ENCODE data around the gene STPG1. TPM values are rescaled to one million over a fixed set of nuclear protein-coding genes. Genes with fewer than 3 reads are reported as not detected.
A peak's percentile ranks its signal among the peaks of the same experiment; 100 is the strongest.

STPG1 gene
- total RNA-seq, 1 donor from 2014 or later = 4.2 TPM

- no peak overlapping the region for H3K4me3 ChIP-seq
- no peak for TF ChIP-seq POLR2AphosphoS5 (IDR thresholded peaks at IDR 0.05; ENCODE audit: insufficient read depth in 1 of 2, low read depth in 1 of 2)
- no peak for TF ChIP-seq CTCF (IDR thresholded peaks at IDR 0.05)
- no peak for TF ChIP-seq POLR2A (IDR thresholded peaks at IDR 0.05)
- H3K9me3 ChIP-seq = no peaks in the 10 kb centered on the region
- no peak overlapping the region for H3K27ac ChIP-seq
- intact Hi-C loops (cut with DNase I) = no loop called here
- no peaks in the 10 kb centered on the region for H3K27me3 ChIP-seq
- H3K4me1 ChIP-seq = no peaks in the 10 kb centered on the region
- peaks cover 0 to 48% of the 10 kb centered on the region in 2 donors for H3K36me3 ChIP-seq
- DNase-seq (ENCODE audit: extremely low spot score in 2 of 2) = no peak
Measured at GRCh38 chr1:24454673-24455072, 41.1 kb upstream of the STPG1 start.

- no peaks in the 10 kb centered on the region for H3K9me3 ChIP-seq
- no peak overlapping the region for H3K4me3 ChIP-seq
- no peaks in the 10 kb centered on the region for H3K27me3 ChIP-seq
- no peak for TF ChIP-seq POLR2AphosphoS5 (IDR thresholded peaks at IDR 0.05; ENCODE audit: insufficient read depth in 1 of 2, low read depth in 1 of 2)
- TF ChIP-seq CTCF (IDR thresholded peaks at IDR 0.05) = no peak
- no peak for TF ChIP-seq POLR2A (IDR thresholded peaks at IDR 0.05)
- intact Hi-C loops (cut with DNase I) = no loop called here
- no peak overlapping the region for H3K27ac ChIP-seq
- no peaks in the 10 kb centered on the region for H3K4me1 ChIP-seq
- DNase-seq (ENCODE audit: extremely low spot score in 2 of 2) = peak in 1 of 2 donors; percentile 31
- peaks cover 0 to 38% of the 10 kb centered on the region in 2 donors for H3K36me3 ChIP-seq
Measured at GRCh38 chr1:24452922-24453485, 39.4 kb upstream of the STPG1 start.

GRCh38 chr1:24451746-24452145 is 38.2 kb upstream of the STPG1 start:
- Histone ChIP-seq H3K36me3 (peaks cover 0 to 34% of the 10 kb centered on the region in 2 donors), H3K9me3 (no peaks in the 10 kb centered on the region), H3K27me3 (no peaks in the 10 kb centered on the region), H3K4me3 (no peak overlapping the region), H3K27ac (no peak overlapping the region), H3K4me1 (no peaks in the 10 kb centered on the region)
- TF ChIP-seq POLR2A (IDR thresholded peaks at IDR 0.05) (no peak), CTCF (IDR thresholded peaks at IDR 0.05) (no peak), POLR2AphosphoS5 (IDR thresholded peaks at IDR 0.05; ENCODE audit: insufficient read depth in 1 of 2, low read depth in 1 of 2) (no peak)
- intact Hi-C loops (cut with DNase I) = no loop called here
- no peak for DNase-seq (ENCODE audit: extremely low spot score in 2 of 2)

GRCh38 chr1:24450857-24451397 is 37.3 kb upstream of the STPG1 start:
- H3K36me3 ChIP-seq = peaks cover 0 to 29% of the 10 kb centered on the region in 2 donors

More at GRCh38 chr1:24450857-24451397, 37.3 kb upstream of the STPG1 start:
- Histone ChIP-seq H3K27me3 (no peaks in the 10 kb centered on the region), H3K4me1 (no peaks in the 10 kb centered on the region), H3K27ac (no peak overlapping the region), H3K4me3 (no peak overlapping the region), H3K9me3 (no peaks in the 10 kb centered on the region)
- TF ChIP-seq POLR2A (IDR thresholded peaks at IDR 0.05) = no peak
- TF ChIP-seq POLR2AphosphoS5 (IDR thresholded peaks at IDR 0.05; ENCODE audit: insufficient read depth in 1 of 2, low read depth in 1 of 2) = no peak
- TF ChIP-seq CTCF (IDR thresholded peaks at IDR 0.05) = no peak
- intact Hi-C loops (cut with DNase I) = no loop called here
- no peak for DNase-seq (ENCODE audit: extremely low spot score in 2 of 2)

All from vagina (tissue), 2 donors.